GM06990 (cell line): Measurements from ENCODE around the gene TCHHL1.

ENCODE experiments used
- DNase-seq: peaks from one replicate; pipeline ENCODE4 v3.0.0-alpha.2; 2011; ENCODE audit not compliant: insufficient read length; ENCODE audit errors: extremely low read depth
- H3K27me3 ChIP-seq: replicated peaks from 2 replicates; pipeline ENCODE4 v1.6.0; 2011; ENCODE audit warnings: low read length; ENCODE audit not compliant: control insufficient read depth, insufficient read depth
- H3K36me3 ChIP-seq: 2 replicates; pipeline ENCODE4 v1.5.1; 2011; ENCODE audit warnings: low read length; ENCODE audit not compliant: control insufficient read depth, insufficient read depth
- H3K4me3 ChIP-seq: replicated peaks from 2 replicates; pipeline ENCODE4 v1.5.1; 2011; ENCODE audit warnings: low read depth, mild to moderate bottlenecking, control low read depth, low read length
- CTCF ChIP-seq: IDR thresholded peaks from 2 replicates; pipeline ENCODE4 v1.5.1; 2011; ENCODE audit warnings: low read length, control low read depth, mild to moderate bottlenecking, inconsistent platforms; ENCODE audit not compliant: insufficient read depth, poor library complexity, severe bottlenecking

The TCHHL1 gene

DNA sequence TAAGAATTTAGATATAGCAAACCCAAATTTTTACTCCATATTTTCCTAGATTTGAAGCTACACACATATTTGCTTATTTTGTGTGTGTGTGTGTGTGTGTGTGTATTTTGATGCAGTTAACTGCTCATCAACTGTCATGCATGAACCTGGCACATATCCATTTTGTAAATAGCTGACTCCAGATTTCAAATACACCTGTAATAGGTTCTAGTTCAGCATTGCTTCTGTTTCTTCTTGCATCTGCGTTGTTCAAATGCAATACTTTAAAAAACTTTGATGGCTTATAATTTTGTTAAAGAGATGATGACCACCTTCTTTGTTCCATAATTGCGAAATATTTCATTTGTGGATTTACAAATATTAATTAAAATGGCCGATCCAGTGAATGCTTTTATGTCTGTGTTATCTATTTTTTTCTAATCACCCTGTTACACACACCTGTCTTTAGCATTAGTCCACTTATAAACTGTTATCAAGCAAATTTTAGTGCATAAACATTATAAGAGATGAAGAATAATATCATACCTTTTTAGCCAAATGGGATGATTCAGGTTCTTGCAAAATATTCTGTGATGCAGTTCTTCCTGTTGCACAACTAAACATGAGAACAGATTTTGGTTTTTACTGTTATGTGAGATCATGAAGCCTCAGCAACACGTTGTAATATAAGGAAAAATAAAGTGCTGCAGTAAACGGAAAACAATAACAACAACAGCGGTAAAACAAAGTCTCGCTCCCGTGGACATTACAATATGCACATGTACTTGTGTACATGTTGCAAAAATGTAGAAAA is 39.4 kb downstream of the TCHHL1 start:
- TF ChIP-seq CTCF, result no peak
- Histone ChIP-seq H3K4me3 (no peak overlapping the region), H3K36me3 (no peaks in the 10 kb centered on the region), H3K27me3 (0 out of 2 replicates have a peak, but pooled peaks cover 3% of the 10 kb centered on the region)
- no peak for DNase-seq

- H3K27me3 ChIP-seq, result 0 out of 2 replicates have a peak, but pooled peaks cover 3% of the 10 kb centered on the region
- no peak overlapping the region for H3K4me3 ChIP-seq
- no peak for DNase-seq
- H3K36me3 ChIP-seq, result no peaks in the 10 kb centered on the region
- TF ChIP-seq CTCF, result no peak
Observed at GRCh38 chr1:152048416-152049009, 40.4 kb downstream of the TCHHL1 start.

DNA sequence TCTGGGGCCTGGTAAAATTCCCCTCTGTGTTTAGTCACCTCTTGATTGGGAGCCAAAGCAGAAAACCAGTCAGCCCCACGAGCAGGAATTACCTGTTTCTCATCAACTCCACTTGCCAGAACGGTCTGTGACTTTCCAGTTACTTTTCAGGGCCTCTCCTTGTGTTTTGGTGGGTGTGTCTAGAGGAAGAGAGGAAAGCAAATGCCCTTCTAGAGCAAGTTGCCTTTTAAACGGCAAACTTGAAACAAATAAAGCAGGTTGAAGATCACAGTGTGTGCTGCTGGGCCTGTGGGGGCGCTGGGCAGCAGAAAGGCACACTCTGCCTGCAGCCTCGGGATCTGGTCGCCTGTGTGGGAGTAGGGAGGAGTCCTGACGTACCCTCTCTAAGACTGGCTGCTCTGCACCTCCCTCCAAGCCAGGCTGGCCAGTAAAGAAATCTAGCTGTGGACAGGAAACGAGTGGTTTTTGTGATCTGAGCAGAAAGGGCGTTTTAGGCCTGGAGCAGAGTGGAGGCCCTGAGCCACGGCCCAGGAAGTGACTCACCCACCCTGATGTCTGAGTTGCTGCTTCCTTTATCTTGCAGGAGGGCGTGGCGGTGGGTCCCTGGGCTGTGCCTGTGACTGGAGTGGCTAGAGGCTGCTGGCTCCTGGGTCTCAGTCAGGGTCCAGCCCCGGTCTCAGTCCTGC is 41.0 kb downstream of the TCHHL1 start:
- peak overlapping the region; percentile 46 for H3K4me3 ChIP-seq

DNA sequence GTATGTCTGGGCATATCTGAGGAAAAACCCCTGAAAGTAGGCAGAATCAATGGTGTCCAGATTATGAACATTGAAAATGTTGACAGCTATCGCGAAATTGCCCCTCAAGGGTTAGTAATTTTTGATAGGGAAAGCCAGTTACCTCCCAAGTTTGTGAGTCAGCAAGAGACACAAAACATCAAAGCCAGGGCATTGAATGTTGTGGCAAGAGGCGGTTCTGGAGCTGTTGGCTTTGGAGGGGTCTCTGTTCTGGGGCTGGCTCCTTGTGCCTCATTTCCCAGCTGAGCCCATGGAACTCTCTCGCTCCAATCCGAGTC is 41.5 kb downstream of the TCHHL1 start:
- Histone ChIP-seq H3K4me3 (peak overlapping the region; percentile 46), H3K27me3 (no peaks in the 10 kb centered on the region), H3K36me3 (no peaks in the 10 kb centered on the region)
- DNase-seq, result no peak
- TF ChIP-seq CTCF, result no peak

More for the DNA sequence above, 41.0 kb downstream of the TCHHL1 start:
- DNase-seq, result peak; percentile 87
- Histone ChIP-seq H3K36me3 (no peaks in the 10 kb centered on the region), H3K27me3 (0 out of 2 replicates have a peak, but pooled peaks cover 2% of the 10 kb centered on the region)
- peak; percentile 81 for TF ChIP-seq CTCF

- H3K4me3 ChIP-seq, result no peak overlapping the region
- H3K36me3 ChIP-seq, result no peaks in the 10 kb centered on the region
- H3K27me3 ChIP-seq, result no peaks in the 10 kb centered on the region; the same call in 1 of the 2 replicates
- DNase-seq, result no peak
- TF ChIP-seq CTCF, result no peak
Observed at GRCh38 chr1:152044386-152044785, 44.5 kb downstream of the TCHHL1 start.
